CD4-positive, alpha-beta T cell treated with Interleukin-21 for 1 hour (primary cell): ENCODE data around the gene GNG5.
"Not testable (repeated sequence)": the region's sequence is repeated elsewhere in the genome, so short reads cannot be mapped to it uniquely, and the experiment has no call there.

Source experiments
- DNase-seq: peaks from one replicate; pipeline ENCODE4 v3.0.0-alpha.2; 2020

The GNG5 gene

DNA sequence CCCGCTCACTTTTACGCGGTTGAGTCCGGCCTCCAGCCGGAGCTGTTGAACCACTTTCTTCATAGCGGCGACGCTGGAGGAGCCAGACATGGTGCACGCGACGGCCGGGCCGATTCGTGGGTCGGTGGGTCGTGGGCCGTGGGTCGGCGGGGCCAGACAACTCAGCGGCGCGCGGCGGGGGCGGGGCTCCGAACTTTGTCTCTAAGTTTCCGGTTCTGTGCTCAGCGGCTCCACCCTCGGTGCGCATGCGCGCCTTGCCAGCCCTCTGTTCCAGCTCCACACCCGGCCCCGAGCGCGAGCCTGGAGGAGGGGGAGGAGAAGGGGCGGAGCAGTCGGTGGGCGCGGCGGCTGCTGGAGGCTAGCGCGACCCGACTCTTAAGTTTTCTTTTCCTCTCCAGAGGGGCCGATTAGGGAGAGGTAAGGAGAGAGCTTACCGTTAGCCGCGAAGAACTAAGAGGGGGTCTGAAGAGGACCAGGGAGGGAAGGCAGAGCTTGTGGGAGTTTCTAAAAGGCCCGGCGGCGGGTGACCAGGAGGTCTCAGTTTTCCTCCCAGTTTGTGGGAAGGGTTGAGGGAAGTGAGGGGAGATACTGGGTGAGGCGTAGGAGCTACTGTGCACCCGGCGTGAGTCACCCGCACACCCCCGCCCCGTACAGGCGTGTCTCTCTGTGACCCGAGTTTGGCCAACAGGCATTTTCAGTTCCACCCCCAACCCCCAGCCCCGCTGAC is at the start of gene GNG5, which contains the start of gene SPATA1:
Gene GNG5, minus strand, starts transcription at position 580 of the 727 bp plus-strand sequence. Its CDS starts 490 bp downstream, at position 90.
Gene SPATA1, plus strand, starts transcription at position 385 of the 727 bp plus-strand sequence. CDS start 9,974 bp downstream, outside the sequence.
- DNase-seq: peak; percentile 97

DNA sequence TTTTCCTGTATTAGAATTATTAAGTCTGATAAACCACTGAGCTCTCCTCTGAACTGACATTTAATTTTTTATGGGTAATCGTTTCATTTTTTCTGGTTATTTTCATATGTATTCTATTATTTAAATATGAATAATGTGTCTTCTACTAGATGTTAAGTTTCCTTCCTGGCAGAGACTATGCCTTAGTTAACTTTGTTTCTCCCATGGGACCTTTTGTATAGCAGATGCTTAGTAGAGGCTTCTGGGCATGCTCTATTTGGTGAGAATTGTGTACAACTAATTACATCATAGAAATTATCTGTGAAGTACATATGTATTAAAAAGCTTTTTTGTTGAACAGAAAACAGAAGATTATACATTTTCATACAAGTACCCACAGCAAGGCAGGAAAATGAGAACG is 44.4 kb upstream of the GNG5 start:
- DNase-seq: no peak

DNA sequence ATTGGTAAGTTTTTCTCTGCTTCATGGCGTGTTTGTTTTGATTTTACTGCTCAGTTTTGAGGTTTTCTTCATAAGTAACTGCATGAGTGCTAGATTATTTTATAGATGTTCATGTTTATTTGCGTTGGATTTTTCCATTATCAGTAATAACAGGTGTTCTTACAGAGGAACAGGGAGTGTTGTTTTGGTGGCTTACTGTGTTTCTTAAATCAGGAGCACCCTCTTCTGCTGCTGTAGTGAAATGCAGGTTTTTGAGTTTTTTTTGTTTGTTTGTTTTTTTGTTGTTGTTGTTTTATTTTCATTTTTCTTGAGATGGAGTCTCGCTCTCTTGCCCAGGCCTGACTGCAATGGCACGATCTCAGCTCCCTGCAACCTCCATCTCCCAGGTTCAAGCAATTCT is 35.3 kb upstream of the GNG5 start:
- DNase-seq: peak; percentile 5

- DNase-seq: no peak
Observed at GRCh38 chr1:84540759-84541158, 34.4 kb upstream of the GNG5 start.

GRCh38 chr1:84539972-84540371 is 33.6 kb upstream of the GNG5 start:
- DNase-seq: no peak

GRCh38 chr1:84538599-84538998 is 32.2 kb upstream of the GNG5 start:
- DNase-seq: no peak

DNA sequence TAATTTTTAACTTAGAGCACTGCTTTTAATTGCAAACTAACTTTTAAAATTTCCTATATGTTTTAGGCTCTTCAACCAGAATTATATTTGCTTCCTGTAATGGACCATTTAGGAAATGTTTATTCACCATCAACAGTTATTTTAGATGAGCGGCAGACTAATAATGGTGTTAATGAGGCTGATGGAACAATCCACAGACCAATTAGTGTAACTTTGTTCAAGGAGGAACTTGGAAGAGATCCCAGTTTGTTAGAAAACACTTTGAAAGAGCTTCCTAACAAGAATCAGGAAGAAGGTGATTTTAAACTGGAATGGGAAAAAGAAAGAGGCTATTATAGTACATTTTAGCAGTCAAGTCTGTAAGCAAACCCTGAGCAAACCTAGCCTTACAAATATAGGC is 19.4 kb upstream of the GNG5 start:
- no peak for DNase-seq

DNA sequence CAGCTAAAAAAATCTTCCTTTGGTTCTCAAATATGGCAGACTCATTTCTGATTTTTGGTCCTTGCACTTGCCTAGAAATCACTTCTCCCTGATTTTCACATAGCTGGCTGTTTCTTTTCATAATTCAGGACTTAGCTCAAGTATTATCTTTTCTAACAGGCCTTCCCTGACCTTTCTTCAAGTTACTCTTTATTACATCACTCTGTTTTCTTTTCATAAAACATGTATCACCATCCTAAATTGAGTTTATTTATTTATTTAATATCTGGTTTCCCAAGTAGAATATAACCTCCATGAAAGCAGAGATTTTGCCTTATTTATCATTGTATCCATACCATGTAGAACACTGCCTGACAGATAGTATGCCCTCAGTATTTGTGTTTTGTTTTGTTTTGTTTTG is 18.2 kb upstream of the GNG5 start:
- DNase-seq: no peak

- no peak for DNase-seq
Observed at GRCh38 chr1:84510668-84511067, 4.3 kb upstream of the GNG5 start.

DNA sequence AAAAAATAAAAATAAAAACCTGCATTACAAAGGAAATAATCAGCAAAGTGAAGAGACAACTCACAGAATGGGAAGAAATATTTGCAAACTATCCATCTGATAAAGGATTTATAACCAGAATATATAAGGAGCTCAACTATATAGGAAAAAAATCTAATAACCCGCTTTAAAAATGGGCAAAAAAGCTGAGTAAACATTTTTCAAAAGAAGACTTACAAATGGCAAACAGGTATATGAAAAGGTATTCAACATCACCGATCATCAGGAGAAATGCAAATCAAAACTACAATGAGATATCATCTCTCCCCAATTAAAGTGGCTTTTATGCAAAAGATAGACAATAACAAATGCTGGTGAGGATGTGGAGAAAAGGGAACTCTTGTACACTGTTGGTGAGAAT is 3.8 kb upstream of the GNG5 start:
- DNase-seq: no peak

DNA sequence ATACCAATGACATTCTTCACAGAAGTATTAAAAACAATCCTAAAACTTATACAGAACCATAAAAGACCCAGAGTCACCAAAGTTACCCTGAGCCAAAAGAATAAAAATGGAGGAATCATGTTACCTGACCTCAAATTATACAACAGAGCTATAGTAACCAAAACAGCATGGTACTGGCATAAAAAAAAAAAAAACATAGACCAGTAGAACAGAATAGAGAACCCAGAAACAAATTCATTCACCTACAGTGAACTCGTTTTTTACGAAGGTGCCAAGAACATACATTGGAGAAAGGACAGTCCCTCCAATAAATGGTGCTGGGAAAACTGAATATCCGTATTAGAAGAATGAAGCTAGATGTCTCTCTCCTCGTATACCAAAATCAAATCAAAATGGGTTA is 2.6 kb upstream of the GNG5 start:
- DNase-seq: no peak

DNA sequence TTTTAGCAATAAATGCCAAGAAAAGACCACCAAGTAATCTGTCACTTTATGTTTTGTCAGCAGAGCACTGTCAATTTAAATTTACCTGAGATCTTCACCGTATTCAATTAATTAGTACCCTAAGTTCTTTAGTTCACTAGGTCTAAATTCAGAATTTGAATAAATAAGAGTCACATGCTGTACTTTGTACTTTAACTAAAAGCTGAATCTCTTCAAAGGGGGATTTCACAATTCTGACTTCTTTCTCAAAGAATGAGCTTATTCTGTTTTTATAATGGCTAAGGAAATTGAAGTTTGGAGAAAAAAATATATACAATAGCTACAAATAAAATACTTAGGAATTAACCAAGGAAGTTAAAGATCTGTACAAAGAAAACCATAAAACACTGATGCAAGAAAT is 2.1 kb upstream of the GNG5 start:
- DNase-seq: no peak

DNA sequence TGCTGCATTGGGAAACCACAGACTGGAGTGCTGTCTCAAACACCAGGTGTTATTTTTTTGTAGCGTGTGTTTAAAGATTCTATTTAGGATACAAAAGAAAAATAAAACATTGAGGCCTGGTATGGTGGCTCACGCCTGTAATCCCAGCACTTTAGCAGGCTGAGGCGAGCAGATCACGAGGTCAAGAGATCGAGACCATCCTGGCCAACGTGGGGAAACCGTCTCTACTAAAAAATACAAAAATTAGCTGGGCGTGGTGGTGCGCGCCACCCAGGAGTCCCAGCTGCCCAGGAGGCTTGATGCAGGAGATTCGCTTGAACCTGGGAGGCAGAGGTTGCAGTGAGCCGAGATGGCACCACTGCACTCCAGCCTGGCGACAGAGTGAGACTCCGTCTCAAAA is 1.5 kb upstream of the GNG5 start:
- not testable (repeated sequence) for DNase-seq

GRCh38 chr1:84506729-84507453 is 510 bp upstream of the GNG5 start:
- DNase-seq: no peak

DNA sequence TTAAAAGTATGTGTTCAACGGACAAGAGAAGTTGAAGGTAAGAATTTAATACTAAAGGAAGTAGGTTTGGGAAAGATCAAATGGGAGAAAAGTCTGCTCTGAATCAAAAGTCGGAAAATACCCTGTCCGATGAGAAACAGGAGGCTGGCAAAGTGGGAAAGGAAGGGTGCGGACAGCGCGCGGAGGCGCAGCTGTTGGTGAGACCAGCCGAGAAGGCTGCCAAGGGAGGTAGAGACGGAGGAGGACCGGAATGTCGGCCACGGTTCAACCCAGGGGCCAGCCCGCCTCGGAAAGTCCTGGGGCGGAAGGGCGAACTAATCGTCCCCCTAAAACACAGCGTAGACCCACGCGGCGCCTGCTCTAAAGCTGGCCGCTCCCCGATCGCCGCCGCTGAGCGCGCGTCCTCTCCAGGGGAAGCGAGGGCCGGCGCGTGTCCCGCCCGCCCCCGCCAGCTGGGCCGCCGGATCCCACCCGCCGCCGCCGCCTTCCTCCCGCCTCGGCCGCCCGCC is 834 bp downstream of the GNG5 start:
- DNase-seq: no peak

DNA sequence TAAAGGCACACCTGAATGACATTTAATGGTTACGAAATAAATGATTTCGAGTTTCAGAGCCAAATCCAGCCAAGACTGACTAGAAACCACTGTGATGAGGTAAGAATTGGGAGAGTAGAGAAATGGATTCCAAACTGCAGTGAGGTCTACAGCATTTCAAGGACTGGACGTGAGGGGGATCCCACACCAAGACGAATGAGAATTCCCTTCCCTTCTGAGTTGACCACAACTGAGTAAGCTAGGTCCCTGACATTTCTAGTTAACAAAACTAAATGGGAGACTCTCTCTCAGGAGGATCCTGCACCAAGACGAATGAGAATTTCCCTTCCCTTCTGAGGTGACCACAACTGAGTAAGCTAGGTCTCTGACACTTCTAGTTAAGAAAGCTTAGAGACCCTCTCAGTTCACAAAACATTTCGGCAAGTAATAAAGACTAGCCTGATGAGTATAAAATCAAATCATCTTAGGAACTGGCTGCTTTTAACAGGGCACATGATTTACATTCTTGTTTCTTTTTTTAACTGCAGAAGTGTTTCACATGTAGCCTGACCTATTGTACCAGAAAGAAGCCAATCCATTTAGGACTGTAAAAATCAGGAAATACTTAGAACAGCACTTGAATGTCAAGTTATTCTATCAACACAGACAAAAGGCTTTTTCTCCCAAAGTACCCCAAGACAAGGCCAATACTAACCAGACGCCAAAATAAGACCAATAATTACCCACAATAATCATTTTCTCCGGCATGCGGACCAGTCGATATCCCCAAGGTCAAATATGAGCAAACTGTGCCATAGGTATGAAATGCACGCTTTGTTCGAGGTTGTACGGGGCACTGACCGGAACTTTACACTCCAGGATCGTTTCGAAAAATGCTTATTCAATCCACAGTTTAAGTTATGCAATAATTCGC is 1.5 kb downstream of the GNG5 start:
- no peak for DNase-seq

DNA sequence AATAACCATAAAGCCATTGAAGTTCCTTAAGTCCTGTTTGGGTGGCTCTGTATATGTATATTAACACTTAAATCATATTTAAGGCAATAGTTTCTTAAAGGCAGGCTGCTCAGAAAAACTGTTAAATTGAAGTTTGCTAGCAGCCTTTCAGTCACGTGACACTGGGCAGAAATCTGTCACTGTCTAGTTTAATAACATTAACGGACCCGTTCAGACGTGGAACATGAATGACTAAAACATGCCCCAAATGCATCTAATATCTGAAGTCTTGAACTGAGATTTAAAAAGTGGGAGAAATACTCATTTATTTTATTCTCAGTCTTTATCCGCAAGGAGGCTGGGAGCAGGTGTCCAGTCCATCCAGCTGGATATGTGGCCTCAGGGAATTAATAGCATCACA is 3.5 kb downstream of the GNG5 start:
- no peak for DNase-seq

GRCh38 chr1:84497631-84498275 is 8.6 kb downstream of the GNG5 start:
- no peak for DNase-seq

DNA sequence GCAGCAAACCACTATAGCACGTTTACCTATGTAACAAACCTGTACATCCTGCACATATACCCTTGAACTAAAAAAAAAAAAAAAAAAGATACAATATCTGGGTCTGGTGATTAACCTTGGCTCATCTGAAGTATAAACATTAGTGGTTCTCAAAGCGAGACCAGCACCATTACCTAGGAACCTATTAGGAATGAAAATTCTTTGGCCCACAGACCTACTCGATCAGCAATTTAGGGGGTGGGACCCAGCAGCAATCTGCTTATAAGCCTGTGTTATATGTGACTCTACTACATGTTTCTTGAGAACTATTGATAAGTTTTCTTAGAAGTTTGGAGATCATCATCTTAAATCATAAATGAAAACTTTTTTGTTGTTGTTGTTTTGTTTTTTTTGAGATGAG is 9.9 kb downstream of the GNG5 start:
- no peak for DNase-seq

DNA sequence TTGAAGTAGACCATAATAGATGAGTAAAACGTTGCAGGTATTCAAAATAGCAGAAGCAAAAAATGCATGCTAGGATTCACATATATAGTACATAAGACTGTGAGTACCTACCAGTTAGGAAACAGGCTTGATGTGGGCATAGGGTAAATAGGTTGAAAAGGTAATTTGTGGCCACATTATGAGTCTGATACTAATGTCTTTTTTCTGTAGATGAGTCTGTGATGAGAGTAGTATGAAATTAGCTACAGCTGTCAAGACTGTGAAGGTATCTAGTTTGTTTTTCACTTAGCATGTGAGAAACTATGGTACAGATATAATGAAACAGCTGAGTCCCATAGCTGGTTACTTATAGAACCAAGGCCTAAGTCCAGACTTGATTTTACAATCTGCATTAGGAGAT is 12.6 kb downstream of the GNG5 start:
- DNase-seq: no peak

DNA sequence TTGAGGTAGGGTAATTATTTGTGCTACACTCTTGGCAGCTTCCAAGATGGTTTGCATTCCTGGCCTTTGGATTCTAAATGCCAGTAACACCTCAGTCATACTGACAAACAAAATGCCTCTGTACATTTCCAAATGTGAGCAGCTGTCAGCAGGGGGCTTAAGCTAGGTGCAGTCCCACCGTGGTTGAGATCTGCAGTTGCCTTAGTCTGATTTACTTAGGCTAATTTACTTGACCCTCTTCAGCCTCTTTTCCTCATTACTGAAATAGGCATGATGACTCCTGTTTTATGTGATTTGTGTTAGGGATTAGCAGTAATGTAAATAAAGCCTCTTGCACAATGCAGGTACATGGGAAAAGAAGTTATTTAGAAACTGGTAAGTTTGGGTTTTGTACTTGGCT is 13.7 kb downstream of the GNG5 start:
- DNase-seq: no peak

GRCh38 chr1:84489766-84490165 is 16.6 kb downstream of the GNG5 start:
- DNase-seq: no peak

DNA sequence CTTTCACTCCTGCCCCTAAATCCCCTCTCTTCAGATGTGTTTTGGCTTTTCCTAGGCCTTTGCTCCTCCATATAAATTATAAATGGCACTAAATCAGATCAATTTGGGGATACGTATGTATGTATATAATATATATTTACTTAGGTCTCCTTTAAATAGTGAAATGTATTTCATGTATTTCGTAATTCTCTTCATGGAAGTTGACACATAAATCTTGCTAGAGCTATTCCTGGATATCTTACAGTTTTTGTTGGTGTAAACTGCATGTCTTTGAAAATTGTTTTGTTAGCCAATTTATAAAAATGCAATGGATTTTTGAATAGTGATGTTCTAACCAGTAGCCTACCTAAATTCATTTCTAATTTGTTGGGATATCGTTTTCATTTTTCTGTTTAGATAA is 18.3 kb downstream of the GNG5 start:
- DNase-seq: no peak
